Upper lobe of left lung (tissue), 6 donors: ENCODE data around the gene IL17RE. TPM values are rescaled to one million over a fixed set of nuclear protein-coding genes. Genes with fewer than 3 reads are reported as not detected.

Experiments
- ATAC-seq, 2 donors: fragments of 200-7000 bp; cut with Tn5 transposase; one replicate each; pipeline ENCODE4 v1.9.1; 2022; ENCODE audit warnings: mild to moderate bottlenecking in 2 of 2, moderate library complexity in 2 of 2; ENCODE audit not compliant: low FRiP score in 2 of 2
- DNase-seq, 2 donors: peaks; one replicate each; pipeline ENCODE4 v3.0.0-alpha.2; 2019 to 2020
- H3K27ac ChIP-seq, 4 donors: fragments of 200-600 bp; sonication (generic); one replicate each; pipeline ENCODE4 v1.5.1; 2016 to 2019
- H3K27me3 ChIP-seq, 4 donors: fragments of 200-600 bp; sonication (generic); one replicate each; pipeline ENCODE4 v1.5.1; 2017 to 2019
- H3K36me3 ChIP-seq, 4 donors: fragments of 200-600 bp; sonication (generic); one replicate each; pipeline ENCODE4 v1.5.1; 2016 to 2019
- H3K4me1 ChIP-seq, 4 donors: fragments of 200-600 bp; sonication (generic); one replicate each; pipeline ENCODE4 v1.5.1; 2018 to 2019
- H3K4me3 ChIP-seq, 4 donors: fragments of 200-600 bp; sonication (generic); one replicate each; pipeline ENCODE4 v1.5.1; 2017 to 2019; ENCODE audit warnings: mild to moderate bottlenecking in 2 of 4, moderate library complexity in 1 of 4
- H3K9me3 ChIP-seq, 4 donors: fragments of 200-600 bp; sonication (generic); one replicate each; pipeline ENCODE4 v1.5.1; 2018 to 2019
- EP300 ChIP-seq, 4 donors: sonication (generic); formaldehyde crosslinking; IDR thresholded peaks; one replicate each; pipeline ENCODE4 v1.5.1; 2017; ENCODE audit warnings: antibody characterized with exemption in 4 of 4, control low read depth in 2 of 4
- POLR2A ChIP-seq, 4 donors: fragments of 450-650 bp; IDR thresholded peaks; one replicate each; pipeline ENCODE4 v1.5.1; 2016 to 2017; ENCODE audit warnings: antibody characterized with exemption in 4 of 4, mild to moderate bottlenecking in 2 of 4
- POLR2AphosphoS5 ChIP-seq, 2 donors: sonication (generic); formaldehyde crosslinking; IDR thresholded peaks; one replicate each; pipeline ENCODE4 v1.5.1; 2017; ENCODE audit warnings: antibody characterized with exemption in 2 of 2
- WGBS, 2 donors: methylation state at CpG; one replicate each; pipeline ENCODE4 v1.1.5; 2017 to 2018; 5-methylcytosine and 5-hydroxymethylcytosine counted together
- total RNA-seq, 6 donors: library from RNA; depleted of rRNA in 4 of 6; stranded (reverse); fragments of >200 nt in 4 of 6; gene quantifications; one replicate each; pipeline versions ENCODE4 v1.1.0 to v1.2.1, GENCODE V29; 2016 to 2021
- TF ChIP-seq, protein P1 (sequence below), 6 experiments: fragments of 450-650 bp in 4 of 6; fragments of 200-600 bp in 2 of 6; sonication (generic) in 2 of 6; IDR thresholded peaks; one replicate each; pipeline ENCODE4 v1.5.1; 2016 to 2019; ENCODE audit warnings: antibody characterized with exemption in 6 of 6
- donor health status: DM: no; HTN: no; CAD: no; lungs with moderate emphysema.
- donor health status: DM: no; HTN: yes; CAD: no; lungs with severe emphysema.

IL17RE gene
- total RNA-seq, 6 donors from 2014 or later: 16.1 to 44.8 (median 27.0) TPM

DNA sequence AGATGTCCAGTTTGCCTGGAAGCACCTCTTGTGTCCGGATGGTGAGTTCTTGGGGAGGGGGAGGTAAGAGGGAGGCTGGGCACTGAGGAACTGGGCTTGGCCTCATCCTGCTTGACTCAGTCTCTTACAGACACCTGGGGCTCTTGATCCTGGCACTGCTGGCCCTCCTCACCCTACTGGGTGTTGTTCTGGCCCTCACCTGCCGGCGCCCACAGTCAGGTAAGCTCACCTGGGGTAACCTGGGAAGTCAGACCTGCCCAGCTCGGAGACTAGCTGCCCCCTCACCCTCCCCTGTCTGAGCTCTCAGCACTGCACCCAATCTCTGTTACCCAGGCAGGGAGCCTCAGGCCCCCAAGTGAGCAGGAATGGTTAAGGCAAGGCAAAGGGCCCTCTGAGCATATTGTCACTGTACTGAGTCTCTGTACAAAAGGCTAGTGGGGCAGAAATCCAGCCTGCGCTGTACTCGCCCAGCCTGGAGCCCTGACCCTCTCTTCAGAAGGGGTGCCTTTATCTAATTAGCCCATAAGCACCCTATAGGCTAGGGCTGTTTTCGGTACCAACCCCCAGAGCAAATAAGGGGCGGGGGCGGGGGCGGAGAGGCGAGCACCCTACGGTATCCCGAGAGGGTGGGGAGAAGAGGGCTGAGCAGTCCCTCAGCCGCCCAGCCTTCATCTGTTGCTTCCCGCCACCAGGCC, 12.1 kb downstream of the IL17RE start:
- no peak for DNase-seq
- Histone ChIP-seq H3K9me3 (no peaks in the 10 kb centered on the region), H3K36me3 (peaks cover 0 to 3% (median 0%) of the 10 kb centered on the region in 4 donors), H3K4me1 (peaks cover 30 to 57% (median 39%) of the 10 kb centered on the region in 4 donors), H3K4me3 (peak overlapping the region; percentile 35 to 79 (median 78)), H3K27me3 (no peaks in the 10 kb centered on the region), H3K27ac (peak overlapping the region; percentile 79 to 89 (median 86))
- TF ChIP-seq, protein P1, sequence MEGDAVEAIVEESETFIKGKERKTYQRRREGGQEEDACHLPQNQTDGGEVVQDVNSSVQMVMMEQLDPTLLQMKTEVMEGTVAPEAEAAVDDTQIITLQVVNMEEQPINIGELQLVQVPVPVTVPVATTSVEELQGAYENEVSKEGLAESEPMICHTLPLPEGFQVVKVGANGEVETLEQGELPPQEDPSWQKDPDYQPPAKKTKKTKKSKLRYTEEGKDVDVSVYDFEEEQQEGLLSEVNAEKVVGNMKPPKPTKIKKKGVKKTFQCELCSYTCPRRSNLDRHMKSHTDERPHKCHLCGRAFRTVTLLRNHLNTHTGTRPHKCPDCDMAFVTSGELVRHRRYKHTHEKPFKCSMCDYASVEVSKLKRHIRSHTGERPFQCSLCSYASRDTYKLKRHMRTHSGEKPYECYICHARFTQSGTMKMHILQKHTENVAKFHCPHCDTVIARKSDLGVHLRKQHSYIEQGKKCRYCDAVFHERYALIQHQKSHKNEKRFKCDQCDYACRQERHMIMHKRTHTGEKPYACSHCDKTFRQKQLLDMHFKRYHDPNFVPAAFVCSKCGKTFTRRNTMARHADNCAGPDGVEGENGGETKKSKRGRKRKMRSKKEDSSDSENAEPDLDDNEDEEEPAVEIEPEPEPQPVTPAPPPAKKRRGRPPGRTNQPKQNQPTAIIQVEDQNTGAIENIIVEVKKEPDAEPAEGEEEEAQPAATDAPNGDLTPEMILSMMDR (IDR thresholded peaks at IDR 0.05): no peak
- TF ChIP-seq EP300 (IDR thresholded peaks at IDR 0.05): no peak
- no peak for TF ChIP-seq POLR2A (IDR thresholded peaks at IDR 0.05)
- TF ChIP-seq POLR2AphosphoS5 (IDR thresholded peaks at IDR 0.05): no peak
- 33 to 74% methylated on average over 1 to 6 of the region's 15 CpGs for WGBS, 2 donors
- peak in 1 of 2 donors; percentile 0 for ATAC-seq

DNA sequence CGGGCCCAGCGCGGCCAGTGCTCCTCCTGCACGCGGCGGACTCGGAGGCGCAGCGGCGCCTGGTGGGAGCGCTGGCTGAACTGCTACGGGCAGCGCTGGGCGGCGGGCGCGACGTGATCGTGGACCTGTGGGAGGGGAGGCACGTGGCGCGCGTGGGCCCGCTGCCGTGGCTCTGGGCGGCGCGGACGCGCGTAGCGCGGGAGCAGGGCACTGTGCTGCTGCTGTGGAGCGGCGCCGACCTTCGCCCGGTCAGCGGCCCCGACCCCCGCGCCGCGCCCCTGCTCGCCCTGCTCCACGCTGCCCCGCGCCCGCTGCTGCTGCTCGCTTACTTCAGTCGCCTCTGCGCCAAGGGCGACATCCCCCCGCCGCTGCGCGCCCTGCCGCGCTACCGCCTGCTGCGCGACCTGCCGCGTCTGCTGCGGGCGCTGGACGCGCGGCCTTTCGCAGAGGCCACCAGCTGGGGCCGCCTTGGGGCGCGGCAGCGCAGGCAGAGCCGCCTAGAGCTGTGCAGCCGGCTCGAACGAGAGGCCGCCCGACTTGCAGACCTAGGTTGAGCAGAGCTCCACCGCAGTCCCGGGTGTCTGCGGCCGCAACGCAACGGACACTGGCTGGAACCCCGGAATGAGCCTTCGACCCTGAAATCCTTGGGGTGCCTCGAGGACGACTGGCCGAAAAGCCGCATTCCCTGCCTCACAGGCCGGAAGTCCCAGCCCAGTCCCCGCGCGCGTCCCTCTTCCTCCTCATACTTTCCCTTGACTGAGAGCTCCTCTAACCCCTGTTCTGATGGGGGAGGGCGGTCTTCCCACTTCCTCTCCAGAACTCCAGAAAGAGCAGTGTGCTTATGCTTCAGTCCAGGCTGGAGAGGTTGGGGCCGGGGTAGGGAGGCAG, 12.8 kb downstream of the IL17RE start:
- Histone ChIP-seq H3K9me3 (no peaks in the 10 kb centered on the region), H3K4me3 (peak overlapping the region; percentile 35 to 79 (median 78)), H3K36me3 (peaks cover 0 to 5% (median under 1%) of the 10 kb centered on the region in 4 donors), H3K27ac (peak overlapping the region; percentile 79 to 89 (median 86)), H3K27me3 (no peaks in the 10 kb centered on the region), H3K4me1 (peaks cover 30 to 50% (median 39%) of the 10 kb centered on the region in 4 donors)
- peak in 1 of 4 donors; percentile 52 for TF ChIP-seq POLR2A (IDR thresholded peaks at IDR 0.05)
- peak in 1 of 2 donors; percentile 37 for TF ChIP-seq POLR2AphosphoS5 (IDR thresholded peaks at IDR 0.05)
- TF ChIP-seq EP300 (IDR thresholded peaks at IDR 0.05): no peak
- TF ChIP-seq, protein P1 (IDR thresholded peaks at IDR 0.05): peak; percentile 27 to 83 (median 66)
- 0 to 2% methylated on average over 11 to 36 of the region's 99 CpGs for WGBS, 2 donors
- peak; percentile 67 to 81 for ATAC-seq
- DNase-seq: peak; percentile 74 to 95

DNA sequence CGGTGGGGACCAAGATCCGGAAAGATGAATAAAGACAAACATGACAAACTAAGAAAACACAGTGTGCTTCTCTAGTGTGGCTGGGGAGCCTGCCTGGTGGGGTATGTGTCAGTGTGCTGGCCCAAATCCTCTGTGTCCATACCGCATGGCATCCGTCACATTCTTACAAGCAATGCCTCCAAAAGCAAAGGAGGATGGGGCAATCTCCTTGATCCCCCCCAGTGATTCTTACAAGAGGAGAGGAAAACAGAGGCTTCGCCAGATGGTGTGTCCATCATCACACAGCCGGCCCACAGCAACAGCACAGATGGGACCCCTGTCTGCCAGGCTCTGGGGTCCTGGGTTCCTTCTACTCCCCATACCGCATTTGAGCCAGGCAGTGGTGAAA, 13.7 kb downstream of the IL17RE start:
- Histone ChIP-seq H3K4me3 (peak overlapping the region; percentile 31 to 79 (median 78)), H3K27ac (peak overlapping the region; percentile 79 to 89 (median 86)), H3K36me3 (peaks cover 0 to 9% (median 1%) of the 10 kb centered on the region in 4 donors), H3K9me3 (no peaks in the 10 kb centered on the region), H3K27me3 (no peaks in the 10 kb centered on the region), H3K4me1 (peaks cover 30 to 50% (median 39%) of the 10 kb centered on the region in 4 donors)
- no peak for TF ChIP-seq EP300 (IDR thresholded peaks at IDR 0.05)
- no peak for TF ChIP-seq POLR2A (IDR thresholded peaks at IDR 0.05)
- TF ChIP-seq, protein P1 (IDR thresholded peaks at IDR 0.05): no peak
- no peak for TF ChIP-seq POLR2AphosphoS5 (IDR thresholded peaks at IDR 0.05)
- ATAC-seq: peak in 1 of 2 donors; percentile 14
- DNase-seq: no peak
- 50 to 63% methylated on average over 6 to 7 of the region's 7 CpGs for WGBS, 2 donors

DNA sequence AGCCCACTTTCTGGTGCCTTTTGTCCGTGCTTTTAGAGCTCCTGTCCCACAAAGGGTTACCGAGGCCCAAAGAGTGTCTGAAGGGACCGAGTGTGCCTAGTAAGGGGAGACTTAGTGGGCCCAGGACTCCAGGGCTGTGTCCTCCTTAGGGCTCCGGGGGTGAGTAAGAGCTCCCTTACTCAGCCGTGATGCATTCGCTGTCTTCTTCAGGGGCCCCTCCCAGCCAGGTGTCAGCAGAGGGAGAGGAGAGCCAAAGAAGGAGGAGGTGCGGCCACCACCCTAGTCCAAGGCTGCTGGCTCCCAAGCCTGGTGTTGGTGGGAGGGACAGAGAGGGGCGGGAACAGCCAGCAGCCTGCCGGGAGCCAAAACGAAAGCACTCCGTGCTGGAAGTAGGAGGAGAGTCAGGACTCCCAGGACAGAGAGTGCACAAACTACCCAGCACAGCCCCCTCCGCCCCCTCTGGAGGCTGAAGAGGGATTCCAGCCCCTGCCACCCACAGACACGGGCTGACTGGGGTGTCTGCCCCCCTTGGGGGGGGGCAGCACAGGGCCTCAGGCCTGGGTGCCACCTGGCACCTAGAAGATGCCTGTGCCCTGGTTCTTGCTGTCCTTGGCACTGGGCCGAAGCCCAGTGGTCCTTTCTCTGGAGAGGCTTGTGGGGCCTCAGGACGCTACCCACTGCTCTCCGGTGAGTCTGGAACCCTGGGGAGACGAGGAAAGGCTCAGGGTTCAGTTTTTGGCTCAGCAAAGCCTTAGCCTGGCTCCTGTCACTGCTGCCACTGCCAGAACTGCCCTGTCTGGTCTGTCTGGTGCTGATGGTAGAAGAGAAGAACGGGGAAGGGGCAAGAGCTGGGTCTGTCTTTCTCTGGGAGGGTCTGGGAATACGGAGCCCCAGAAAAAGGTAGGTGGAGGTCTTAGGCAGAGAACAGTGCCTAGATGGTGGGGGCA, 14.4 kb downstream of the IL17RE start, which contains the start of gene IL17RC:
IL17RC (plus strand) TSS at position 365 of the 947 bp plus-strand sequence; CDS start at position 583, 218 bp downstream.
- TF ChIP-seq, protein P1 (IDR thresholded peaks at IDR 0.05): no peak
- TF ChIP-seq POLR2AphosphoS5 (IDR thresholded peaks at IDR 0.05) (peak; percentile 34 to 82), POLR2A (IDR thresholded peaks at IDR 0.05) (peak in 2 of 4 donors; percentile 45 to 69), EP300 (IDR thresholded peaks at IDR 0.05) (no peak)
- peaks cover 0 to 9% (median 1%) of the 10 kb centered on the region in 4 donors for H3K36me3 ChIP-seq
- DNase-seq (peak; percentile 74 to 93), ATAC-seq (peak; percentile 90 to 93)
- H3K27me3 ChIP-seq: no peaks in the 10 kb centered on the region
- H3K27ac ChIP-seq: peak within 1 kb of the TSS; percentile 79 to 89 (median 86)
- 9 to 29% methylated on average over 14 to 17 of the region's 19 CpGs for WGBS, 2 donors
- H3K4me1 ChIP-seq: peaks cover 30 to 49% (median 39%) of the 10 kb centered on the region in 4 donors
- H3K9me3 ChIP-seq: no peaks in the 10 kb centered on the region
- peak within 1 kb of the TSS; percentile 31 to 79 (median 78) for H3K4me3 ChIP-seq
